Measurements from ENCODE around the gene TBC1D21. TPM values are rescaled to one million over a fixed set of nuclear protein-coding genes. Genes with fewer than 3 reads are reported as not detected.

The TBC1D21 gene
- total RNA-seq, 2 donors from 2014 or later = not detected

DNA sequence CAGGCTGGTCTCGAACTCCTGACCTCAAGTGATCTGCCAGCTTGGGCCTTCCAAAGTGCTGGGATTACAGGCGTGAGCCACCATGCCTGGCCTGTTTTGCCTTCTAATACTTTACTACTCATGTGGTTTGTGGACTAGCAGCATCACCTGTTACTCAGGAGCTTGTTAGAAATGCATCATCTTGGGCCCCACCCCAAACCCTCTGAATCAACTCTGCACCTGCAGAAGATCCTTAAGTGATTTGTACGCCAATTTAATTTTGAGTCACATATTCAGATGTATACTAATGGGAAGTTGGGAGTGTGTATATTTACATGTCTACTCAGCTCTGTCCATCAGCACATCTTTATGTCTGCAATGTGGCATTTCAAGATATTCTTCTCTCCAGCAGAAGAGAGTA is 6.1 kb downstream of the TBC1D21 start:
- no peaks in the 10 kb centered on the region for H3K36me3 Mint-ChIP-seq
- H3K27ac Mint-ChIP-seq = no peak overlapping the region
- ATAC-seq (no peak), DNase-seq (ENCODE audit: low spot score in 2 of 2) (peak in 1 of 2 donors; percentile 14)
- no peaks in the 10 kb centered on the region for H3K9me3 Mint-ChIP-seq

DNA sequence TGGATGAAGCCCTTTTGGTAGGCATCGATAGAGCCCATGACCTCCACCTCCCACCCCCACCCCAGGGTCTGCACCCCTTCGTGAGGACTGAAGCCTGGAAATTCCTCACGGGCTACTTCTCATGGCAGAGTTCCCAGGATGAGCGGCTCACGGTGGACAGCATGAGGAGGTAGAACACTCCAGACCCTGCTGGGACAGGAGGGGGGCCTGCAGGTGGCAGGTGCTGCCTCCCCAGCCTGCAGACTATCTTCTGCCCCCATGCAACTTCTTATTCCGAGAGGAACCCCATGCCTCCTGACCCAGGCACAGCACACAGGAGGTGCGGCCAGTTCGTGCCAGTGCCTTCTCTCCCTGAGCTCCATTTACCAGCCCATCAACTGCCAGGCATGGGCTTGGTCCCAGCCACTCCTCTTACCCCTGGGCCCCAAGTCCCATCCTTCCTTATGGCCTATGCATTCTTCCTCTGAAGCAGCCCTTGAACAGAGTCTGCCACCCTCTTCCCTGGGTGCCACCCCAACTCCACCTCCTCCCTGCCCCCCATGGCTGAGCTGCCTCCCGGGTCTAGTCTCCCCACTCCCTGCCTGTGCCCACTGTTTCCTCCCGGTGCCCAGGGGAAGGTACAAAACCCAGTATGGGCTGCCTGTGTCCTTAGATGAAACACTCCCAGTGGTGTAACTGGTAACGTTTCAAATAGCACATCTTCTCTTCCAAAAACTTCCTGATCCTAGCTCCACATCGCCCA is 8.4 kb downstream of the TBC1D21 start:
- Mint-ChIP-seq H3K36me3 (no peaks in the 10 kb centered on the region), H3K27ac (no peak overlapping the region), H3K9me3 (no peaks in the 10 kb centered on the region)
- ATAC-seq = no peak
- peak in 1 of 2 donors; percentile 30 for DNase-seq (ENCODE audit: low spot score in 2 of 2)

DNA sequence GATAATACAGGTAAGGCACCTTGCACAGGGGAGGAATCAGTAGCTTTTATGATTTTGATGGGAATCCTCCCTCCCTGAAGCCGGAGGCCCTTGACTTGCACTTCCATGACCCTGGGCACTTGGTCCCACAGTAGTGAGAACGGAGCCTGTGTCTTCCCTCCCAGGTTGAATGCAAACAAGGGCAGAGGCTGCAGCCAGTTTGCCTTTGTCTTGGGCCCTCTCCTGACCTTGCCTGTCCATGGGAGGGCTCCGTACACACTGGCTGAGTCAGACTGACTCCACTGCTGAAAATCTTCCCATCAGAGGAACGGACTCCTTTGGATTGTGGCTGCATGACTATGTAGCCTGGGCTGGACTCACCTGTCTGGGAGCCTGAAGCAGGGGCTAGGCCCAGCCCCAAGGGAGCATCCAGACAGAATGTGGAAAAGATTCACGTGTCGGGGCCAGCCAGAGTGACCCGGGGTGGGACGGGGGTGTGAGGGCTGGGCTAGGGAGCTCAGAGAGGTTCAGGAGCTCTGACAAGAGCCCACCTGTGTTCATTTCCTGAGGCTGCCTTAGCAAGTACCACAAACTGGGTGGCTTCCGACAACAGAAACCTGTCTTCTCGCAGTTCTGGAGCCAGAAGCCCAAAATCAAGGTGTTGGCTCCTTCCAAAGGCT is 9.5 kb downstream of the TBC1D21 start:
- Mint-ChIP-seq H3K27ac (no peak overlapping the region), H3K9me3 (no peaks in the 10 kb centered on the region)
- ATAC-seq = no peak

DNA sequence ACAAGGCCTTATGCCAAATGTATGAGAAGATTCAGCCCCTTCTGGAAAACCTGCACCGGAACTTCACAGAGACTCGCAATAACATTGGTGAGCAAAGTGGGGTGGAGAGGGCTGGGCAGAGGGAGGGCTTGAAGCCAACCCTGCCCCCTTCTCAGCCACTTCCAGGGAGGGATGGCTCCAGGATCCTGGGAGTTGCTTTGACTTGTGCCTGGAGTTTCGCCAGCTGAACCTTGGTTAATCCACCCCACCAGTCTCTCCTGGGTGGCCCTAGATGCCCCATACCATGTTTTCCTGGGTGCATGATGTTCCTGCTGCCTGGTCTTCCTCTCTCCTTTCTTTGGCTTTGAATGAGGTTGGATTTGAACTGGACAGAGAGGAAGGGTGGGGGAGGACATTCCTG is 10.8 kb downstream of the TBC1D21 start:
- H3K36me3 Mint-ChIP-seq = no peaks in the 10 kb centered on the region
- H3K27ac Mint-ChIP-seq = no peak overlapping the region
- no peak for ATAC-seq
- DNase-seq (ENCODE audit: low spot score in 2 of 2) = peak in 1 of 2 donors; percentile 26
- H3K9me3 Mint-ChIP-seq = no peaks in the 10 kb centered on the region

More for the DNA sequence above, 9.5 kb downstream of the TBC1D21 start:
- no peaks in the 10 kb centered on the region for H3K36me3 Mint-ChIP-seq
- peak in 1 of 2 donors; percentile 30 for DNase-seq (ENCODE audit: low spot score in 2 of 2)

DNA sequence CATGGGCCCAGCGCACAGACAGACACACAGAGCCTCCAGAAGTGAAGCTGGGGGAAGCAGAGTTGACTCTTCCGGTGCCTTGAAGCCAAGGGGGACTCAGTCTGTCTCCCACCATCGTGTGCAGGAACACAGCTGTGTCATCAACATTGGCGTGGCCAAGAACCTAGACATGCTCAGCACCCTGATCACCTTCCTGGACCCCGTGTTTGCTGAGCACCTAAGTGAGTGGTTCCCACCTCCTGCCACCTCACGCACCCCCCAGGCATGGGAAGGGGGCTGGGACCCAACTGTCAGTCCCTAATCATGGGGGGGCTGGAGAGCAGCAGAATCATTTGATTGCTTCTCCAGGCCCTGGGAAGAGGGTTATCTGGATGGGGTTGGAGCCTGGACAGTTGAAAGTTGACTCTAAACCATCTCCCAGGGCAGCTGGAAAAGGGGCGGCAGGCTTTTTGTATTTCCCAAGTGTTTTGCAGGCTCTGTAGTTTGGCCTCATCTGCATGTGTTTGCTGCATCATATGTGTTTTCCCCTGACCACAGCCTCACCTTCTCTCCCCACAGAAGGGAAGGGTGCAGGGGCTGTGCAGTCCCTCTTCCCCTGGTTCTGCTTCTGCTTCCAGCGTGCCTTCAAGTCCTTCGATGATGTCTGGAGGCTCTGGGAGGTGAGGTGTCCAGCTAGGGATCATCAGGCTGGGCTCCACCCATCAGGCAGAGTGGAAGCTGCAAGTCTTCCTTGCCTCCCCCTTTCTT is 12.8 kb downstream of the TBC1D21 start:
- no peak overlapping the region for H3K27ac Mint-ChIP-seq
- DNase-seq (ENCODE audit: low spot score in 2 of 2) = peak in 1 of 2 donors; percentile 37
- no peaks in the 10 kb centered on the region for H3K9me3 Mint-ChIP-seq
- no peak for ATAC-seq
- H3K36me3 Mint-ChIP-seq = no peaks in the 10 kb centered on the region

DNA sequence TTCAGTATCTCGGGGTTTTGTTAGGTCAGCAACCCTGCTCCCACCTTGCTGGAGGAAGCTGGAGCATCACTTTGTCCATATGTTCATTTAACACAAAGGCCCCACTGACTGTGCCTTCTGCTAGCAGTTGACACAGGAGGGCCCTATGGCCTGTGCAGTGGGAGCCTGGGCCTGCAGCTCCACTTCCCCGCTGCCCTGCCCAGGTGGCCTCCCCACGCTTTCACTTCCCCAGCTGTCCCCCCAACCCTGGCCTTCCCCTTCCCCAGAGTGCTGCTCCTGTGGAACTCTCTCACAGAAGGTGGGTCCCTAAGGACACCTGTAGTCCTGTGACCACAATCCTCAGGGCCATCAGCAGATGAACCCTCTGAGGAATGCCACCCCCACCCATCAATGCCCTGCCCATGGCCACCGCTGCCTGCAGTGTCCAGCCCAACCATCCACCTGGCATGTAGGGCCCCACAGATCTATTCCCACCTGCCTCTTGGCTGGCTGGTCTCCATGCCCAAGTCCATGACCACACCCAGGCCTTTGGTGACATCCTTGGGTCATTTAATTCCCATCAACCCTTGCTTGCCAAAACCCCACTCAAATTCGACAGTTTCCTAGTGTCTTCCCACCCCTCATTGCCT is 13.5 kb downstream of the TBC1D21 start:
- H3K27ac Mint-ChIP-seq = no peak overlapping the region
- no peak for ATAC-seq
- peak in 1 of 2 donors; percentile 31 for DNase-seq (ENCODE audit: low spot score in 2 of 2)
- H3K9me3 Mint-ChIP-seq = no peaks in the 10 kb centered on the region
- no peaks in the 10 kb centered on the region for H3K36me3 Mint-ChIP-seq

DNA sequence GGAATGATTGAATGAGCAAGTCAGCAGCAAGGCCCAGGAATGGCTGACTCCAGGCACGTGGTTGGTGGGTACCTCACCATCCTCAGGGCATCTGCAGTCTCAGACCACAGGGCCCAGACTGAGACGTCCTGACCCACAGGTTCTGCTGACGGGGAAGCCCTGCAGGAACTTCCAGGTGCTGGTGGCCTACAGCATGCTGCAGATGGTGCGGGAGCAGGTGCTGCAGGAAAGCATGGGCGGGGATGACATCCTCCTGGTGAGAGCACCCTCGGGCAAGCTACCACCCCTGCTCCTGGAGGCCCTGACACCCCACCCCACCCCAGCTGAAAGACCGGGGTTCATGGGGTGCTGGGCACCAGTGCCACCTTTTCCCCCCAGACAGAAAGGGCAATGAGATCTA is 14.1 kb downstream of the TBC1D21 start:
- Mint-ChIP-seq H3K36me3 (no peaks in the 10 kb centered on the region), H3K27ac (no peak overlapping the region), H3K9me3 (no peaks in the 10 kb centered on the region)
- ATAC-seq = no peak
- peak in 1 of 2 donors; percentile 39 for DNase-seq (ENCODE audit: low spot score in 2 of 2)

DNA sequence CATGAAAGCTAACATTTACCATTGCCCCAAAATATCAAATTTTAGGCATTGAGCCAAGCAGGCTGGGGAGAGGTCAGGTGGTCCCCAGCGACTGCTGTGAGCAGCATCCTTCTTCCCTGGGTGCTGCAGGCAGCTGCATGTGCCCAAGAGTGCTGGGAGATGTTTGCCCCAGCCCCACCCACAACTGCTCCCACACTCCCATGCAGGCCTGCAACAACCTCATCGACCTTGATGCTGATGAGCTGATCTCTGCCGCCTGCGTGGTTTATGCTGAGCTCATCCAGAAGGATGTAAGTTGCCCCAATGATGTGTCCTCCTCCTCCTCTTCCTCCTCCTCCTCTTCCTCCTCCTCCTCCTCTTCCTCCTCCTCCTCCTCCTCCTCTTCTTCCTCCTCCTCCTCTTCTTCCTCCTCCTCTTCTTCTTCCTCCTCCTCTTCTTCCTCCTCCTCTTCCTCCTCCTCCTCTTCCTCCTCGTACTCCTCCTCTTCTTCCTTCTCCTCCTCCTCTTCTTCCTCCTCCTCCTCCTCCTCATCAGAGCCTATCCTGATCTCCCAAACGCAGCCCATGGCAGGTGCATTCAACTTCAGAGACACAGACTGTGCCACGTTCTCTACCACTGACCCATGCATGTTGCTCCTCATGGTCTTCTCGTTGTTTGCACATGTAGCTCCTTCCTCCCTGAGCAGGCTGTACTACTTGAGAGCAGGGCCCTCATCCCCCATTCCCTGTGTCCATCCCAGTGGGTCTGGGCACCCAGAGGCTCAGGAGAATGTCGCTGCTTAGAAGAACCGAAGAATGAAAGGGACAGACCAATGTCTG is 15.1 kb downstream of the TBC1D21 start:
- Mint-ChIP-seq H3K9me3 (no peaks in the 10 kb centered on the region), H3K36me3 (no peaks in the 10 kb centered on the region), H3K27ac (no peak overlapping the region)
- peak in 1 of 2 donors; percentile 18 for DNase-seq (ENCODE audit: low spot score in 2 of 2)
- ATAC-seq = no peak

DNA sequence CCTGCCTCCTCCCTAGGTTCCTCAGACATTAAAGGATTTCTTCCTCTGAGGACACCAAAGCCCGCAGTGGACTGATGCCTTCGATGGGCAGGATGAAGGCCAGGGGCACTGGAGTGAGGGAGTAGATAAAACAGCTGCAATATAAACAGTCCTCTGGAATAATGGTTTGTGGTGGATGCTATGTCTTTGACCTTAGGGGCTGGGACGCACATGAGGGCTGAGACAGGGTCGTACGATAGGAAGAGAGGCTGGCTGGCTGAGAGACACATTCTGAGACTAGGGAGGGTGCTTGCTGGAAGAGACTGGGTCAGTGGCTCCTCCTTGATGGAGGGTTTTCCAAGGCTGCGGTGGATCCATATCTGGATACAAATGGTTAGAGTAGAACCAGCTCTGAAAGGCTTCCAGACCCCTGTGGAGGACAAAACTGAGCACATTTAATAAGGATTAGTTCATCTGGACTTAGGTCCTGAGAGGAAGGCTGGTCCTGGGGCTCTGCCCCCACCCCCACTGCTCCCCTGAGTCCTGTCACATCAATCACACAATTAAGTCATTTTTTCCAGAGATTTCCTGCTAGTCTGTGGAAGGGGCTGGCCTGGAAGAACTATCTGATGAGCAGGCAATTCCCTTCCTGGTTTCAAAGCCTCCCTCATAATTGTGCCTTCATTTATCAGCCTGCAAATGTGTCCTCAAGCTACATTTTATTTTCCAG is 15.8 kb downstream of the TBC1D21 start:
- no peak overlapping the region for H3K27ac Mint-ChIP-seq
- ATAC-seq (no peak), DNase-seq (ENCODE audit: low spot score in 2 of 2) (peak in 1 of 2 donors; percentile 23)
- H3K9me3 Mint-ChIP-seq = no peaks in the 10 kb centered on the region
- no peaks in the 10 kb centered on the region for H3K36me3 Mint-ChIP-seq

DNA sequence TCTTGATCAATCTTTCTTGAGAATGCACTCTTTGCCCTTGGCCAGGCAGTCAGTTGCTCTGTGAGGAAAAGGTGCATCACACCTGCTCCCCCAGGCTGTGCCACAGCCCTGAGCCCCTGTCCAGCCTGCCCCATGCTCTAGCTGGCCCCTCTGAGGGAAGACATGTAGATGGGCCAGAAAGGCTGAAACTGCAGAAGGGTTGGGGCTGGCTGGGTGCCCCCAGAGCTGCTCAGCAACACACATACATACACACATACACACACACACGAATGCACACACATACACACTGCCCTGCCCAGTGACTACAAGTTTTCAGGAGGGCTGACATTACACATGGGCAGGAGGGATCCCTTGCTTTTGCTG is 16.4 kb downstream of the TBC1D21 start:
- peak in 1 of 2 donors; percentile 33 for DNase-seq (ENCODE audit: low spot score in 2 of 2)
- H3K27ac Mint-ChIP-seq = no peak overlapping the region
- ATAC-seq = no peak
- H3K36me3 Mint-ChIP-seq = no peaks in the 10 kb centered on the region
- H3K9me3 Mint-ChIP-seq = no peaks in the 10 kb centered on the region

DNA sequence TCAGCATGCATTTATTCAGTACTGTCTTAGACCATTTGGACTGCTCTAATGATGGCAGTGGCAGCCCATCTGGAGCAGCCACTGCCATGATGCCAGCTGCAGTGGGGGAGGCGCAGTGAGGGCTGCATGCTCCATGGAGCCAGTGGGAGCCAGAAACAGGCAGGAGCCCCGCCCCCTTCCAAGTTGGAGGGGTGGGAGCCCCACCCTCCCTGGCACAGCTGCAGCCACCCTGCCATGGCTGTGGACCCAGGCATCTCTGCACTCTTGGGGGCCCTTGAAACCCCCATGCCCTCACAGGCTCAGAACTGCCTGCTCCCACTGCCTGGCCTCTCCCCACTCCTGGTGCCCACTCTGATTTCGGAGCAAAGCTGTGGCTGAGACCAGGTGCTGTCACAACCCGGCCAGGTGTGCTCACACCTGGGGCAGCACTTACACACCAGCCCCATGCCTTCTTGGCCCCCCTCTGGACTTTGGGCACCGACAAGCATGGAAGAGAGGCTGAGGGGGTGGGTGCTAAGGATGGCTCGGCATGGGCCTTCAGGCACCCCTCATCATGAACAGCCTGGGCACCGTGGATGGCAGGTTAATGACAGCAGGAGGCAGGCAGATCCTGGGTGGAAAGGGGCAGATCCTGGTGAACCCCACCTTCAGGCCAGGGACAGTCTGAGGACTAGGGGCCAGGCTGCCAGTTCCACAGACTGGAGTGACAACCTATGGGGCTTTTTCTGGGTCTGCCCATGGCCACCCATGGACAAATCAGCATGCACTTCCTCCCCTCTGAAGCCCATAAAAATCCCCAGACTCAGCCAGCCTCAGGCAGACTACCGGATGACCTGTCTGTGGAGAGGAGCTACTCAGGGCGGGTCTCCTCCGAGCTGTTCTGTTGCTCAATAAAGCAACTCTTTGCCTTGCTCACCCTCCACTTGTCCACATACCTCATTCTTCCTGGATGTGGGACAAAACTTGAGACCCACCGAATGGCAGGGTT is 18.3 kb downstream of the TBC1D21 start:
- Mint-ChIP-seq H3K36me3 (no peaks in the 10 kb centered on the region), H3K27ac (no peak overlapping the region), H3K9me3 (no peaks in the 10 kb centered on the region)
- DNase-seq (ENCODE audit: low spot score in 2 of 2) = peak in 1 of 2 donors; percentile 48
- ATAC-seq = no peak

DNA sequence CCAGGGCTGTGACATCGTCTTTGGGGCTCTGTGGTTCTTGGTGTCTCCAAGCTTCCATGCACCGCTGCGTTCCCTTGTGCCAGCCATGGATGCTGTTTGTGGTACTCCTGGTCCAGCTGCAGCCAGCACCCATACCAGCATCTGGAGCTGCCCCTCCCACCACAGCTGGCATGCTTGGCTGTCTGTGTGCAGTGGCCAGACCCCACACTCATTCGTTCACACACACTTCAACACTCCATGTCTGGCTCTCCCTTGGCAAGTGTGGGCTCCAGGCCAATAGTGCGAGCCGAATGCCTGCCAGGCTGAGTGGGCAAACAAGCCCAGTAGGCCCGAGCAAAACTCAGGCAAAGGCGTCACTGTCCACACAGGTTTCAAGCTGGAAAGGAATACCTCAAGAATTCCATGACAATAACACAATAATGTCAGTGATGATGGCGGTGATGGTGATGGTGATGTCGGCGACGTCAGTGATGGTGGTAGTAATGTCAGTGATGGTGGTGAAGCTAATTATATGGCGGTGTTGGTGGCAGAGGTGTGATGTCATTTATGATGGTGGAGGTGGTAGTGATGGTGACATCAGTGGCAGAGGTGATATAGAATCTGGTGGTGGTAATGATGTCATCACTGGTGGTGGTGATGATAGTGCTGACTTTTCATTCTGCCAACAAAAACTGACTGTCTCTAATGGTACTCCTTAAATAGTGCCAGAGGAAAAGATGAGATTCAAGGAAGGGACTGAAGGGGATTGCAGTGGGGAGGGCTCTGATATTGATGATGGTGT is 19.3 kb downstream of the TBC1D21 start:
- Mint-ChIP-seq H3K9me3 (no peaks in the 10 kb centered on the region), H3K27ac (no peak overlapping the region), H3K36me3 (no peaks in the 10 kb centered on the region)
- ATAC-seq (no peak), DNase-seq (ENCODE audit: low spot score in 2 of 2) (no peak)

DNA sequence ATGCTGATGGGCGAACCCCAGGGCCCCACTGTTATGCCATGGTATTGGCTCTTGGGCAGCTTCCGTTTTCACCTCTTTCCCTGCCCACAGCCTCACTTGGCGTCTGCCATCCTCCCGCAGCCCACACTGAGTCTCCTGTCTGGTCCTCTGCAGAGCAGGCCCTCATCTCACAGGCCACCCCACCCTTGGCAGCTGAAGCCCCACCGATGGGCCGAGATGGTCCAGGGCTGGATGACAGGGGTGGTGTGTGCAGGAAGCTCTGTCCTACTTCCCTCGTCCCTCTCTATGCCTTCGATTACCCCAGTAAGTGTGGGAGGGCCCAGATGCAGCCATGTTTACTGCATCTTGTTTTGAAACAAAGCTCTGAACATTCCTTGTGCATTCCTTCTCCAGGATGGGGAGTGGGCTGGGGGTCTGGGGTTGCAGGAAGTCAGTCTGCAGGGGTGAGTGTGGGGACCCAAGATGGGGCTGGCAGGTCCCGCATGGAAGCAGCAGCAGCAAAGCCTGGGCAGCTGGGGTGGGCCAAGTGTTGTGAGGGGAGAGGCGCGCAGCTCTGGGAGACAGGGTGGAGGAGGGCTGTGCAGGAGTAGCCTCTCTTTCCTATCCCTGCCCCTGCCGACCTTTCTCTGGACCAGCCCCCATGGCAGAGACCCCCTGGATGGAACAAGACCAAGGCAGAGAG is 20.9 kb downstream of the TBC1D21 start:
- no peak overlapping the region for H3K27ac Mint-ChIP-seq
- H3K9me3 Mint-ChIP-seq = no peaks in the 10 kb centered on the region
- H3K36me3 Mint-ChIP-seq = no peaks in the 10 kb centered on the region

More for the DNA sequence above, 20.9 kb downstream of the TBC1D21 start:
- DNase-seq (ENCODE audit: low spot score in 2 of 2) (no peak), ATAC-seq (no peak)
